ENCODE results near the gene WDR54. TPM values are rescaled to one million over a fixed set of nuclear protein-coding genes. Genes with fewer than 3 reads are reported as not detected.

Gene WDR54
- total and polyA plus RNA-seq, 2 donors (not counting 3 experiments of a cell fraction or from before 2014, with no cell fraction given) = 21.7 to 46.3 TPM

DNA sequence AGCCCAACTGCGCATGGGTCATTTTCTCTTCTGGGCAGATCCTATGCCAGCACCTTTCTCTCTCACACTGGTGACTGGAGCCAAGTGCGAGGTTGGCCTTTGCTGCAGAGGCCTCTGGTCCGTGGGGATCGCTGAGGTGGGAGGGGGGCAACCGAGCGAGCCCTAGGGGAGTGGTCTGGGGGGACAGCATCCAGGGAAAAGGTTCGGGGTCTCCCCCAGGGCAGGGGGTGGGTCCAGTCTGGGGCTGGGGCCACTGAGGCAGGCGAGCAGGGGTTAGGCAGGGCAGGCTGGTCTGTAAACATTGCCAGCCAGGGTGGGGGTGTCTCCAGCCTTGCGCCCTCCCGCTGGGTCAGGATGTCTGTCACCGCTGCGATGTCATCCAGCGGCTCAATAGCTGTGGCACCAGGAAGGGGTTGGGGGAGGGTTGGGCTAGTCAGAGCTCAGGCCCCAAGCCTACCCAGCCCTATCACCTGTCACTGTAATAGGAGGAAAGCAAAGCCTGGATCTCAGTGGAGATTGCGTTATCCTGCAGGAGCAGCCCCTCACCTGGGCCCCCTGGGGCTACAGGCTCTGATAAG lies 4.7 kb downstream of the WDR54 start:
- FAIRE-seq = no peak
- H3K27me3 ChIP-seq (ENCODE audit: control insufficient read depth in 2 of 2, insufficient read depth in 2 of 2, low read length in 2 of 2) = no peaks in the 10 kb centered on the region
- no peak overlapping the region for H3K9ac ChIP-seq (replicated peaks; ENCODE audit: extremely low read depth, insufficient read depth, low read length)
- no TSS peak for BruUV-seq (replicated peaks)
- no peaks in the 10 kb centered on the region for H3K9me3 ChIP-seq (replicated peaks; ENCODE audit: control insufficient read depth, insufficient read depth, low read length)
- DNase-seq (ENCODE audit: low read depth, low spot score) = no peak
- no peak overlapping the region for H3K4me3 ChIP-seq (replicated peaks in 1 of 3; ENCODE audit: insufficient read depth in 1 of 3, low read depth in 1 of 3, low read length in 3 of 3)
- H3K79me2 ChIP-seq (ENCODE audit: control insufficient read depth, insufficient read depth, low read length) = no peaks in the 10 kb centered on the region
- dilution Hi-C loops (cut with MboI; ENCODE audit: extremely low pct_ligation_motif_present, low sequenced_read_pairs) = no loop called here
- H3K27ac ChIP-seq (ENCODE audit: insufficient read depth, low read depth, low read length) = no peak overlapping the region
- no peak overlapping the region for H2AFZ ChIP-seq (ENCODE audit: low read depth, low read length)
- no peaks in the 10 kb centered on the region for H4K20me1 ChIP-seq (replicated peaks; ENCODE audit: control insufficient read depth, extremely low read depth, insufficient read depth, low read length)
- no peak overlapping the region for H3K4me2 ChIP-seq (ENCODE audit: insufficient read depth, low read length)
- intact Hi-C loops (cut with micrococcal nuclease) = no loop called here
- CTCF ChIA-PET = no interaction called here
- peaks cover 4 to 33% of the 10 kb centered on the region in 2 experiments for H3K36me3 ChIP-seq (ENCODE audit: control insufficient read depth in 2 of 2, extremely low read depth in 1 of 2, insufficient read depth in 2 of 2, low read length in 2 of 2)
- TF ChIP-seq GATA2 (IDR thresholded peaks at IDR 0.05; ENCODE audit: insufficient read depth, insufficient read length, low read depth, low read length) = no peak
- no peak for TF ChIP-seq EZH2 (IDR thresholded peaks at IDR 0.05; ENCODE audit: borderline replicate concordance, low read depth, low read length, severe bottlenecking)
- H3K9me1 ChIP-seq (replicated peaks; ENCODE audit: control insufficient read depth, extremely low read depth, insufficient read depth, low read length) = no peaks in the 10 kb centered on the region
- H3K4me1 ChIP-seq (ENCODE audit: control insufficient read depth, extremely low read depth, insufficient read depth, low read length) = peaks cover 6% of the 10 kb centered on the region
- POLR2A ChIA-PET = no interaction called here

DNA sequence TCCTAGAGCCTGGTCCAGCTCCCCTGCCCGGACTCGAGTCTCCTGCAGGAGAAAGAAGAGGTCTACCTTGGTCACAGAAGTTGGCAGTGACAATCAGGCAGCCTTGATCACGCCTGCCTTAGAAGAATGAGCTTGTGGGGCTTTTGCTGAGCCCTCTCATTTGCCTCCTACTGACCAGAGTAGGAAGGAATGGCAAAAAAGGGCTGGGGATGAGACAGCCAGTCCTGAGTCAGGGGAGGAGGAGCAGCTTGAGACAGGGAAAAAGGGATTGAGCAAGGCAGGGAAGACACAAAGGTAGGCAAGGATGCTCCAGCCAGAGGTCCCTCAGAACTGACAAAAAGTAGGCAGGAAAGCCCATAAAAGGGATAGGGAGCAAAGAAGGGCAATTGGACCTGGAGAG lies 6.0 kb downstream of the WDR54 start:
- H3K27me3 ChIP-seq (ENCODE audit: control insufficient read depth in 2 of 2, insufficient read depth in 2 of 2, low read length in 2 of 2) = no peaks in the 10 kb centered on the region
- POLR2A ChIA-PET = no interaction called here
- TF ChIP-seq, protein P1, sequence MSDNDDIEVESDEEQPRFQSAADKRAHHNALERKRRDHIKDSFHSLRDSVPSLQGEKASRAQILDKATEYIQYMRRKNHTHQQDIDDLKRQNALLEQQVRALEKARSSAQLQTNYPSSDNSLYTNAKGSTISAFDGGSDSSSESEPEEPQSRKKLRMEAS (IDR thresholded peaks at IDR 0.05; ENCODE audit: insufficient read depth, insufficient read length) = no peak
- no peak for TF ChIP-seq FOS (IDR thresholded peaks at IDR 0.05; ENCODE audit: borderline replicate concordance, insufficient read depth, low read length)
- no peak for TF ChIP-seq JUN (IDR thresholded peaks at IDR 0.05; ENCODE audit: borderline replicate concordance, insufficient read depth, insufficient read length, low read depth)
- TF ChIP-seq, protein P2, sequence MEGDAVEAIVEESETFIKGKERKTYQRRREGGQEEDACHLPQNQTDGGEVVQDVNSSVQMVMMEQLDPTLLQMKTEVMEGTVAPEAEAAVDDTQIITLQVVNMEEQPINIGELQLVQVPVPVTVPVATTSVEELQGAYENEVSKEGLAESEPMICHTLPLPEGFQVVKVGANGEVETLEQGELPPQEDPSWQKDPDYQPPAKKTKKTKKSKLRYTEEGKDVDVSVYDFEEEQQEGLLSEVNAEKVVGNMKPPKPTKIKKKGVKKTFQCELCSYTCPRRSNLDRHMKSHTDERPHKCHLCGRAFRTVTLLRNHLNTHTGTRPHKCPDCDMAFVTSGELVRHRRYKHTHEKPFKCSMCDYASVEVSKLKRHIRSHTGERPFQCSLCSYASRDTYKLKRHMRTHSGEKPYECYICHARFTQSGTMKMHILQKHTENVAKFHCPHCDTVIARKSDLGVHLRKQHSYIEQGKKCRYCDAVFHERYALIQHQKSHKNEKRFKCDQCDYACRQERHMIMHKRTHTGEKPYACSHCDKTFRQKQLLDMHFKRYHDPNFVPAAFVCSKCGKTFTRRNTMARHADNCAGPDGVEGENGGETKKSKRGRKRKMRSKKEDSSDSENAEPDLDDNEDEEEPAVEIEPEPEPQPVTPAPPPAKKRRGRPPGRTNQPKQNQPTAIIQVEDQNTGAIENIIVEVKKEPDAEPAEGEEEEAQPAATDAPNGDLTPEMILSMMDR (IDR thresholded peaks at IDR 0.05; ENCODE audit: extremely low read depth in 1 of 2, insufficient read depth in 1 of 2, low read depth in 1 of 2, low read length in 2 of 2) = no peak
- no peak for TF ChIP-seq POLR2A (IDR thresholded peaks at IDR 0.05; ENCODE audit: low read depth, low read length)
- TF ChIP-seq POLR2AphosphoS5 (IDR thresholded peaks at IDR 0.05; ENCODE audit: insufficient read depth, low read depth, low read length) = no peak
- TF ChIP-seq EZH2 (IDR thresholded peaks at IDR 0.05; ENCODE audit: borderline replicate concordance, low read depth, low read length, severe bottlenecking) = no peak
- TF ChIP-seq MYC (IDR thresholded peaks at IDR 0.05; ENCODE audit: low read depth, low read length) = no peak

More for the DNA sequence above, 6.0 kb downstream of the WDR54 start:
- no peaks in the 10 kb centered on the region for H3K4me1 ChIP-seq (ENCODE audit: control insufficient read depth, extremely low read depth, insufficient read depth, low read length)
- H3K36me3 ChIP-seq (ENCODE audit: control insufficient read depth in 2 of 2, extremely low read depth in 1 of 2, insufficient read depth in 2 of 2, low read length in 2 of 2) = peaks cover 4 to 35% of the 10 kb centered on the region in 2 experiments
- H3K9me3 ChIP-seq (replicated peaks; ENCODE audit: control insufficient read depth, insufficient read depth, low read length) = no peaks in the 10 kb centered on the region
- no peak overlapping the region for H3K4me2 ChIP-seq (ENCODE audit: insufficient read depth, low read length)
- H3K9me1 ChIP-seq (replicated peaks; ENCODE audit: control insufficient read depth, extremely low read depth, insufficient read depth, low read length) = no peaks in the 10 kb centered on the region
- no peaks in the 10 kb centered on the region for H3K79me2 ChIP-seq (ENCODE audit: control insufficient read depth, insufficient read depth, low read length)
- DNase-seq (ENCODE audit: low read depth, low spot score) = no peak
- dilution Hi-C loops (cut with MboI; ENCODE audit: extremely low pct_ligation_motif_present, low sequenced_read_pairs) (no loop called here), intact Hi-C loops (cut with micrococcal nuclease) (no loop called here)
- no peak overlapping the region for H3K9ac ChIP-seq (replicated peaks; ENCODE audit: extremely low read depth, insufficient read depth, low read length)
- no peak overlapping the region for H3K4me3 ChIP-seq (replicated peaks in 1 of 3; ENCODE audit: insufficient read depth in 1 of 3, low read depth in 1 of 3, low read length in 3 of 3)
- FAIRE-seq = no peak
- CTCF ChIA-PET = interaction anchor here (0.9 to 1.1 kb wide), 3 partner anchors 13 to 27 kb away, joined by 3 to 4 read pairs (median 3); no protein-coding TSS in a partner anchor
- no TSS peak for BruUV-seq (replicated peaks)
- H2AFZ ChIP-seq (ENCODE audit: low read depth, low read length) = no peak overlapping the region
- no peak overlapping the region for H3K27ac ChIP-seq (ENCODE audit: insufficient read depth, low read depth, low read length)
- no peaks in the 10 kb centered on the region for H4K20me1 ChIP-seq (replicated peaks; ENCODE audit: control insufficient read depth, extremely low read depth, insufficient read depth, low read length)
